GM21390 (cell line): ENCODE data around the gene LARP7.
"Not testable (repeated sequence)": the region's sequence is repeated elsewhere in the genome, so short reads cannot be mapped to it uniquely, and the experiment has no call there.

Experiments
- ATAC-seq: cut with Tn5 transposase; IDR thresholded peaks from one replicate; pipeline ENCODE4 v1.9.1; 2021; ENCODE audit not compliant: unreplicated experiment

LARP7 gene

DNA sequence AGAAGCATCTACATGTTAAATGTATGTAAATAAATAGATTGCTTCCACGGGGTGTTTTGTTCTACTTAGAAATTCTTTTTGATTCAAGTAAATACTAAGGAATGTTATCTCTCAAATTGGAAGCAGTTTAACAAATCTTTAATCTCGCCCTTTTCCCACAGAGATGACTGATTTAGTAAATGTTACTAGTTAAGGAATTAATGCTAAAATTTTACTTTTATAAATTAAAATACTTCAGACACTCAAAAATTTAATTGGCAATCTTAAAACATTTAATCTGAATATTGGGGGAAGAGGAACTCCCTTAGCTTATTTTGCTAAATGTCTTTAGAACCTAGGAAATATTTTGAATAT lies 12.1 kb downstream of the LARP7 start:
- no peak for ATAC-seq

DNA sequence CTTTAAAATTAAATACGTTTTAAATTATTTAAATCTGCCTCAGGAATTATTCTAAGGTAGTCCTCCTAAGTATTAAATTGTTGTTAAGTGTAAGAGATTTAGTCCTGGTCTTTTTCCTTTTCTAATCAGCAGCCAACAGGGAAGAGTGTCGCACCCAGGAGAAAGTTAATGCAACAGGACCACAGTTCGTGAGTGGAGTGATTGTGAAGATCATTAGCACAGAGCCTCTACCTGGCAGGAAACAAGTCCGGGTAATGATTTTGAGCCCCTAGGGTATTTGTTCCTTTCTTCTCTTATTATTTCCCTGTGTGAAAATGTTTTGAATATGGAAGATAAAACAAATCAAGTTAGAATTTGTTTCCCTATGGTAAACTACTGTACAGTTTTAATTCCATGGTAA lies 13.4 kb downstream of the LARP7 start:
- no peak for ATAC-seq

DNA sequence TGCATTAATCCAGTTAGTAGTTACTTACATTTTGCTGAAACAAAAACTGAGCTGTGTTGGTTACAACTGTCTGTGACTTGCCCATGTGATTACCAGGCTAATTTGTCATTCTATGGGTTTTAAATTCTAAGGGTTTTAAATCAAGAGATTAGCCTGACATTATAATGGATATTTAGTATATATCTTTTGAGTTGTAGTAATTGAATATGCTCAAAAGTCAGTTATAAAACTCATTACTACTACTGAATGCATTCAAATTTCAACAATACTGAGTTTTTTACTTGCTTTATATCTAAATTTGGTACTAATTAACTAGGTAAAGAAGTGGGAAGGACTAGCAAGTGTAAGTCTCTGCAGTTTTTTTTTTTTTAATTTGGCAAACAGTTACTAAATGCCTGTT lies 14.7 kb downstream of the LARP7 start:
- ATAC-seq, result no peak

- ATAC-seq, result no peak
Observed at GRCh38 chr4:112652216-112652615, 15.3 kb downstream of the LARP7 start.

DNA sequence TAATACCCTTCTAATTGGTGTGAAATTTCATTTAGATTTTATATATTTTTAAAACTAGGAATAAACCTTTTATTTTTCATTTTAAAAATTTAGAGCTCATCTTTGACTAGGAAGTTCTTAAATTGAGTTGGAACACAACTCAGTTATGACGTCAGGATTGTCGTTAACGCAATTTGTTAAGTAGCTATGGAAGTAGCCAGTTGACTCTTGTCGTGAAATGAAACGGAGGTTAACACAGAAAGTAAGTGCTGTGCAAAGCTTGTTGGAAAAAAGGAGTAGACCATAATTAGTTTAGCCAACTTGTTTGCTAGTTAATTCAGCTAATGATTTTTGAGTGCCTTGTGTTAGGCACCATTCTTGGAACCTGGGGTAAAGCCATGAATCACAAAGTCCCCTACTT lies 18.3 kb downstream of the LARP7 start:
- ATAC-seq, result no peak

DNA sequence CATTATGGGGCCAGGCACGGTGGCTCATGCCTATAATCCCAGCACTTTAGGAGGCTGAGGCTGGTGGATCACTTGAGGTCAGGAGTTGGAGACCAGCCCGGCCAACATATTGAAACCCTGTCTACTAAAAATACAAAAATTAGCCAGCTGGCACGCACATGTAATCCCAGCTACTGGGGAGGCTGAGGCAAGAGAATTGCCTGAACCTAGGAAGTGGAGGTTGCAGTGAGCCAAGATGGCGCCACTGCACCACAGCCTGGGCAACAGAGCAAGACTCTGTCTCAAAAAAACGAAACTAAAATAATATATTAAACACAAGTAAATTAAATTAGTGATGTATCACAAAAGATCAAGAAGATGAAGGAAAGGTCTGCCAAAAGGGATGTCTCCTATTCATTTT lies 19.2 kb downstream of the LARP7 start:
- not testable (repeated sequence) for ATAC-seq

GRCh38 chr4:112664611-112665010 lies 27.7 kb downstream of the LARP7 start:
- no peak for ATAC-seq

GRCh38 chr4:112668131-112668530 lies 31.2 kb downstream of the LARP7 start:
- ATAC-seq, result no peak

DNA sequence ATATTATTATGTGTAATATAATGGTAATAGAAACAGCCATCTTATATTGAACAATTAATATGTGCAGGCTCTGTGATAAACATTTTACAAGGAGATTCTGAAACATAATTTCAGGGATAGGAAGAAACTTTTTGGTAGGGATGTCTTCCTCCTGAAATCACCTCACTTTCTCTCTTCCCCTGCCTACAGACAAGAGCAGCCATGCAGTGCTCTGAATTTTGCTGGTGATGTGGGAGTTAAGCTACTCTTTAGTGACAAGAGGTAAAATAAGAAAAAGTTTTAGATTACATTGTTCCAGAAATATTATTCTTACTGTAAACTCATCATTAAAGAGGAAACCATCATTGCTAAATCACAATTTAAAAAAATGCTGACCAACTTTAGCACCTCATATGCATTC lies 36.1 kb downstream of the LARP7 start:
- no peak for ATAC-seq

- ATAC-seq, result no peak
Observed at GRCh38 chr4:112673686-112674085, 36.7 kb downstream of the LARP7 start.

- no peak for ATAC-seq
Observed at GRCh38 chr4:112674376-112674775, 37.4 kb downstream of the LARP7 start.

DNA sequence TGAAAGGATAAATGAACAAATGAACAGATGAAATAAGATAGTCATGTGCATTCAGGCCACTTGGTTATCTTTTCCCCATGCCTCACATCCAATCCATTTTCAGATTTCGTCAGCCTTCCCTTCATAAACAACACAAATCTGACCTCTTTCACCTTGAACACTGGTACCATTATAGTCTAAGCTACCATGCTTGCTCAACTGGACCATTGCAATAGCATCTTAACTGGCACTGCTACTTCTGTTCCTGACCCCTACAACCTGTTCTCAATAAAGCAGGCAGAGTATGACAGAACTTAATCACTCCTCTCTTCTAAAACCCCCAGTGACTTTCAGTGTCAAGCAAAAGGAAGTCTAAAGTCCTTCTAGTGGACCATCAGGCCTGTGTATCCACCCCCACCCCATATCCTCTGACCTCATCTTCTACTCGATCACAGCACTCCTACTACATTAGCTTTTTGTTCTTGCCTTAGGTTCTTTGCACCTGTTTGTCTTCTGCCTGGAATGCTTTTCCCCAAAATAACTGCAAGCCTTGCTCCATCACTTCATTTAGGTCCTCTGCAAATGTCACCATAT lies 40.7 kb downstream of the LARP7 start:
- ATAC-seq, result no peak

DNA sequence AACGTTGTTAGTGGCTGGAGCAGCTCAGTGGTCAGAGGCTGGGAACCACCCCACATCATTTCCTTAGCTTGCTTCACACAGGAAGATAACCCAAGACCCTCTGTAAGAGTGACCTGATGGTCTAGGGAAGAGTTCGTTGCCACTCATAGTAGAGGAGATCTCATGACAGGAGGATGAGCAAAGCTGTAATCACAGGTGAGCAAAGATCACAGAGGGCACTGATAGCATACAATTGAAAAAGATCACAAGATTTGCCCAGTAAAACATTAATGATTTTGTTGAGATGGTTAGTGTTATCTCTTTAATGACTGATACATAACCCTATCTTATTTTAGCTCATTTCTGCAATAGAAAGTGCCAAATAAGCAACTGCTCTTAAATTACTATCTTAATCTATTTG lies 44.1 kb downstream of the LARP7 start:
- ATAC-seq, result no peak

DNA sequence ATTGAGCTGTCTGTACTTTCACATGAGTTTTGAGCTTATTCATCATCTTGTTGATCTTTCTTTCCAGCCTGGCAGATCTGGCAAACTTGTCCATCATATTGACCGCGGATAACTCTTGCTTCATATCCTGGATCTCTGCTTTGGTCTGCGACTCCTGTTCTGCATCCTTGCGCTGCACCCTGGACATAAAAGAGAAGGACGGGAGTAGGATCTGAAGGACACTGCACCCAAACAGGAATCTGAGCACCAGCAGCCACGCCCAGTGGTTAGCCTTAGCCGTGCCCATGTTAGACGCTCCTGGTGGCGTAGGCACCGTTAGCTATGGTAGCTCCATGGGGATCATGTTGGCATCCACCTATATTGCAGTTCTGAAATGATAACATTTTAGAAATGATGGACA lies 56.6 kb downstream of the LARP7 start:
- no peak for ATAC-seq

- ATAC-seq, result no peak
Observed at GRCh38 chr4:112700679-112701078, 63.7 kb downstream of the LARP7 start.

DNA sequence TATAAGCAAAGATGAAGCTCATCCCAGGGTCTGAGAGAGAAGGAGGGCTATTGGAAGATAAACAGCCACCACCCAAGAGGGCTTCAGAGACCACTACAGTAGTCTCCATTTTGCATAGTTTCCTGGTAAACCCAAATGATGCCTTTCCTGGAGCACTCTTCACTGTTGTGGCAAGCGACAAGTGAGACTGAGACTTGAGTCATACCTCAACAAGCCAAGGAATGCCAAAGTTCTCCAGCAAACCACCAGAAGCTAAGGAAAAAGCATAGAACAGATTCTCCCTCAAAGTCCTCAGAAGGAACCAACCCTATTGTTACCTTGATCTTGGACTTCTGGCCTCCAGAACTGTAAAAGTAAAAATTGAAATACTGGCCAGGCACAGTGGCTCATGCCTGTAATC lies 65.9 kb downstream of the LARP7 start:
- no peak for ATAC-seq

DNA sequence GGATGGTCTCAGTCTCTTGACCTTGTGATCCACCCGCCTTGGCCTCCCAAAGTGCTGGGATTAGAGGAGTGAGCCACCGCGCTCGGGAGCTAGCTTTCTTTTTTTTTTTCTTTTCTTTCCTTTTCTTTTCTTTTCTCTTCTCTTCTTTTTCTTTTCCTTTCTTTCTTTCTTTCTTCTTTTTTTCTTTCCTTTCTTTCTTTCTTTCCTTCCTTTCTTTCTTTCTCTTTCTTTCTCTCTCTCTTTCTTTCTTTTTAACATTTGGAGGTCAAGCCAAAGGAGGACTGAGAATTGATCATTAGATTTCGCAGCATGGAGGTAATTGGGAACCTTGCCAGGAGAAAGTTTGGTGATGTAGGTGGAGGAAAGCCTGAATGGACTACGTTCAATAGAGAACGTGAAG lies 67.4 kb downstream of the LARP7 start:
- no peak for ATAC-seq

GRCh38 chr4:112704991-112705845 lies 68.3 kb downstream of the LARP7 start:
- peak; percentile 17 for ATAC-seq

GRCh38 chr4:112705891-112706839 lies 69.2 kb downstream of the LARP7 start:
- peak; percentile 52 for ATAC-seq

GRCh38 chr4:112706840-112707207 lies 69.9 kb downstream of the LARP7 start:
- no peak for ATAC-seq
